H1 (cell line): ENCODE results near the gene ECI1. TPM values are rescaled to one million over a fixed set of nuclear protein-coding genes. Genes with fewer than 3 reads are reported as not detected.

Experiments
- EZH2 ChIP-seq: fragments of 200-600 bp; sonication (generic); IDR thresholded peaks from 2 replicates; pipeline ENCODE4 v1.7.1; 2012; ENCODE audit warnings: low read depth, mild to moderate bottlenecking, moderate library complexity, low read length, inconsistent platforms; ENCODE audit not compliant: severe bottlenecking
- polyA plus RNA-seq, 7 experiments: library from polyadenylated mRNA; depleted of rRNA in 3 of 7; stranded (reverse) in 5 of 7; unstranded in 2 of 7; fragments of >200 nt in 5 of 7; fragments of 200-250 nt in 2 of 7; gene quantifications; 1 replicate in 5 of 7; 2 replicates in 1 of 7; 4 replicates in 1 of 7; pipeline versions ENCODE4 v1.2.1 to v1.2.3, GENCODE V29; 2011 to 2013; ENCODE audit warnings: missing spikeins in 2 of 7, mixed read lengths in 2 of 7
- total RNA-seq: library from RNA; stranded (reverse); fragmentation: NEBNext Ultra II Directional; extraction: Animal tissue kit (Norgen Biotek cat#: 25700); gene quantifications from 2 replicates; pipeline ENCODE4 v1.2.1, GENCODE V29; 2021

Gene ECI1
- total and polyA plus RNA-seq, 2 of the 8 experiments (the other 6 are each of a cell fraction or from before 2014, with no cell fraction given) = 79.5 to 151 TPM

DNA sequence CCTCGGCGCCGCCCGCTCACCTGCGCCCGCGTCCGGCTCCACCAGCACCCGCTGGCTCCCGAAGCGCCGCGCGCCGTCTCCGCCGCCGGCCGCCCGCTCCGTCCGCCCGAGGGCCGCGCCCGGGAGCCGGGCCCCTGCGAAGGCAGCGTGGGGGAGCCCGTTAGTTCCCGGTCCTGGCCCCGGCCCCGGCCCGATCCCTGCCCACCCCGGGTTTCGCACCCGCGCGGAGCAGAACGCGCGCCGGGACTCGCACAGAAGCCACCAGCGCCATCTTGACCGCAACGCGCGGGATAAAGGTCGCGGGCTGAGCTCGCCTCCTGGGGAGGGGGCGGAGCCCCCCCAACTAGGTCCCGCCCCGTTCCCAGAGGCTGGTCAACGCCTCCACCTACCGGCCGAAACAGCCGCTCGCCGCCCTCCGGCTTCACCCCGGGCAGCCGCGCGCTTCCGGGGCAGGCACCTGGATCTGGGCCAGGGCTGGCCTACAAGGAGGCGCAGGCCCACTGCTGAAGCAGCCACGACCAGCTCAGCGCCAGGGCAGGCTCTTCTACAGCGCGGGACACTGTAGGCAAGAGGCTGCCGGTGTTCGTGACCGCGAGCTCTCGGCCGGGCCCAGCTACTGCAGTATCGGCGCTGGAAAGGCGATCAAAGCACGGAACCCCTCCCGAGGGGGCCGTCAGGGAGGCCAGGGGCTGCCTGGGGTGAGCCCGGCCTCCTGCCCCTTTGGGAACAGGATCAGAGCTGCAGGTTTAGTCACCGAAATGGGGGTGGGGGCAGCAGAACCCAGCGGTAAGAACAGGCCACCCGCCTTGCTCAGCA is at the start of gene ECI1 (continued):
- TF ChIP-seq EZH2 = no peak
